Mesothelial cell of epicardium (in vitro differentiated cells): Measurements from ENCODE around the gene TMEM30A. TPM values are rescaled to one million over a fixed set of nuclear protein-coding genes. Genes with fewer than 3 reads are reported as not detected.

Experiments used
- DNase-seq, 2 experiments: peaks; one replicate each; pipeline ENCODE4 v3.0.0; 2021; ENCODE audit warnings: low spot score in 2 of 2; ENCODE audit not compliant: unreplicated experiment in 2 of 2
- H3K27ac Mint-ChIP-seq: 2 replicates; pipeline ENCODE4 v1.8.0; 2021; ENCODE audit warnings: mixed read lengths
- H3K27me3 Mint-ChIP-seq: 2 replicates; pipeline ENCODE4 v1.8.0; 2021; ENCODE audit warnings: low read depth, mixed read lengths
- H3K36me3 Mint-ChIP-seq: 2 replicates; pipeline ENCODE4 v1.8.0; 2021; ENCODE audit warnings: mixed read lengths
- H3K4me1 Mint-ChIP-seq: 2 replicates; pipeline ENCODE4 v1.8.0; 2021; ENCODE audit warnings: mixed read lengths
- H3K4me3 Mint-ChIP-seq: 2 replicates; pipeline ENCODE4 v1.8.0; 2021; ENCODE audit warnings: mild to moderate bottlenecking, moderate library complexity, mixed read lengths
- H3K9me3 Mint-ChIP-seq: 2 replicates; pipeline ENCODE4 v1.8.0; 2021; ENCODE audit warnings: mixed read lengths
- CTCF ChIP-seq: fragments of 200-600 bp; sonication (generic); IDR thresholded peaks from one replicate; pipeline ENCODE4 v1.5.0; 2021; ENCODE audit warnings: antibody characterized with exemption; ENCODE audit not compliant: unreplicated experiment
- total RNA-seq: library from RNA; stranded (reverse); gene quantifications from 3 replicates; pipeline ENCODE4 v1.2.1, GENCODE V29; 2021

The TMEM30A gene
- total RNA-seq, 1 donor from 2014 or later, result 87.6 TPM

GRCh38 chr6:75291744-75292143 lies 7.2 kb upstream of the TMEM30A start:
- H3K36me3 Mint-ChIP-seq, result peaks cover 2% of the 10 kb centered on the region
- H3K27ac Mint-ChIP-seq, result no peak overlapping the region
- DNase-seq, result no peak

DNA sequence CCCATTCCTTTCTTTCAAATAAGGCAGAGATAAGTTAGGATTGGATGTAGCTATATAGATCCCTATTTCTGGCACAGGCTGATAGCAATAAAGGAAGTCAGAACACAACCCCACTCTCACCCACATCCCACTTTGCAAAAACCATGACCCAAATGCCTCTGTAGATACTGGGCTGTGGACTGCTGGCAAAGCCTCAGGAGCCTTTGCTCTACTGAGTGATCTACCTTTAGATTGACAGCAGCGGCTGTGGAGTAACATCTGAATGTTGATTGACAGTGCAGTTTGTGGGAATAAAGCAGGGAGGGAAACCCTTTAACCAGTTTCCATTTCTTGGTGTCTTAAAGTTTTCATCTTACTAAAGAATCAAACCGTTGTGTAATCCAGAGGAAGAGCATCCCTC lies 6.7 kb upstream of the TMEM30A start:
- no peak overlapping the region for H3K4me3 Mint-ChIP-seq
- no peak overlapping the region for H3K27ac Mint-ChIP-seq
- H3K9me3 Mint-ChIP-seq, result no peaks in the 10 kb centered on the region
- H3K36me3 Mint-ChIP-seq, result peaks cover 2% of the 10 kb centered on the region
- TF ChIP-seq CTCF, result no peak
- no peak for DNase-seq
- H3K27me3 Mint-ChIP-seq, result no peaks in the 10 kb centered on the region
- peaks cover 38% of the 10 kb centered on the region for H3K4me1 Mint-ChIP-seq

More at GRCh38 chr6:75291744-75292143, 7.2 kb upstream of the TMEM30A start:
- Mint-ChIP-seq H3K27me3 (no peaks in the 10 kb centered on the region), H3K4me1 (peaks cover 34% of the 10 kb centered on the region), H3K9me3 (no peaks in the 10 kb centered on the region), H3K4me3 (no peak overlapping the region)
- no peak for TF ChIP-seq CTCF

GRCh38 chr6:75290136-75290945 lies 5.7 kb upstream of the TMEM30A start:
- Mint-ChIP-seq H3K9me3 (no peaks in the 10 kb centered on the region), H3K4me3 (no peak overlapping the region), H3K4me1 (peaks cover 41% of the 10 kb centered on the region), H3K27ac (peak overlapping the region; percentile 44), H3K36me3 (peaks cover 2% of the 10 kb centered on the region), H3K27me3 (no peaks in the 10 kb centered on the region)
- no peak for TF ChIP-seq CTCF
- DNase-seq, result no peak

- Mint-ChIP-seq H3K4me3 (no peak overlapping the region), H3K27ac (peak overlapping the region; percentile 67)
- DNase-seq, result no peak
These were observed 3.4 kb upstream of the TMEM30A start for GRCh38 chr6:75288023-75288422.

GRCh38 chr6:75287424-75287823 lies 2.8 kb upstream of the TMEM30A start:
- no peaks in the 10 kb centered on the region for H3K9me3 Mint-ChIP-seq
- H3K36me3 Mint-ChIP-seq, result peaks cover 2% of the 10 kb centered on the region
- H3K27me3 Mint-ChIP-seq, result no peaks in the 10 kb centered on the region
- peaks cover 45% of the 10 kb centered on the region for H3K4me1 Mint-ChIP-seq
- H3K27ac Mint-ChIP-seq, result peak overlapping the region; percentile 67
- no peak overlapping the region for H3K4me3 Mint-ChIP-seq
- TF ChIP-seq CTCF, result no peak
- DNase-seq, result no peak

More at GRCh38 chr6:75288023-75288422, 3.4 kb upstream of the TMEM30A start:
- no peaks in the 10 kb centered on the region for H3K9me3 Mint-ChIP-seq
- peaks cover 2% of the 10 kb centered on the region for H3K36me3 Mint-ChIP-seq
- peaks cover 41% of the 10 kb centered on the region for H3K4me1 Mint-ChIP-seq
- H3K27me3 Mint-ChIP-seq, result no peaks in the 10 kb centered on the region
- no peak for TF ChIP-seq CTCF
